ENCODE data around the gene ARMC9. TPM values are rescaled to one million over a fixed set of nuclear protein-coding genes. Genes with fewer than 3 reads are reported as not detected.

ARMC9 gene
- total RNA-seq, 1 experiment from 2014 or later, result 16.4 TPM

GRCh38 chr2:231174211-231174651, 24.2 kb upstream of the ARMC9 start:
- ChIA-PET POLR2A (no interaction called here), RAD21 (ENCODE audit: low non-redundant PET in 1 of 2, low total read pairs in 2 of 2, uncharacterized antibody in 2 of 2, unreplicated experiment in 2 of 2) (no interaction called here), CTCF (interaction anchor here (1.0 kb wide), 1 partner anchor 278 kb away, joined by 5 read pairs; no protein-coding TSS in a partner anchor)
- no peak overlapping the region for H3K4me2 ChIP-seq (ENCODE audit: low read length)
- BruUV-seq (replicated peaks), result no TSS peak
- H4K20me1 ChIP-seq (ENCODE audit: insufficient read depth), result no peaks in the 10 kb centered on the region
- no peak overlapping the region for H3K9ac ChIP-seq (ENCODE audit: low read length)
- no peak overlapping the region for H3K4me3 ChIP-seq (replicated peaks in 1 of 2; ENCODE audit: low read depth in 1 of 2, low read length in 2 of 2)
- H3K9me3 ChIP-seq (ENCODE audit: control insufficient read depth in 1 of 2, insufficient read depth in 1 of 2, low read depth in 1 of 2, low read length in 2 of 2), result no peaks in the 10 kb centered on the region
- intact Hi-C loops (cut with micrococcal nuclease), result no loop called here
- H3K36me3 ChIP-seq (ENCODE audit: control insufficient read depth in 1 of 2, insufficient read depth in 2 of 2, low read length in 2 of 2), result peaks cover 8 to 33% of the 10 kb centered on the region in 2 experiments; a peak in 3 of 4 replicates
- H2AFZ ChIP-seq (ENCODE audit: low read depth, low read length, poor library complexity, severe bottlenecking), result no peak overlapping the region
- no peaks in the 10 kb centered on the region for H3K4me1 ChIP-seq (ENCODE audit: control insufficient read depth in 1 of 2, insufficient read depth in 2 of 2, low read length in 2 of 2)
- no peaks in the 10 kb centered on the region for H3K9me2 ChIP-seq (ENCODE audit: insufficient read depth)
- ATAC-seq, result no peak
- H3K79me2 ChIP-seq (ENCODE audit: insufficient read depth, low read length), result no peaks in the 10 kb centered on the region
- H3K27me3 ChIP-seq (ENCODE audit: insufficient read depth, low read length), result no peaks in the 10 kb centered on the region
- H3K27ac ChIP-seq (ENCODE audit: low read depth, low read length), result no peak overlapping the region
- no peak for DNase-seq (ENCODE audit: low read depth, low spot score)
- TF ChIP-seq ZBTB33 (IDR thresholded peaks at IDR 0.05; ENCODE audit: extremely low read depth, insufficient replicate concordance, low read length) (no peak), CEBPB (IDR thresholded peaks at IDR 0.05; ENCODE audit: low read depth) (no peak), POLR2AphosphoS5 (IDR thresholded peaks at IDR 0.05; ENCODE audit: low read depth, low read length) (no peak), REST (IDR thresholded peaks at IDR 0.05; ENCODE audit: low read depth) (no peak), SRF (IDR thresholded peaks at IDR 0.05; ENCODE audit: low read depth) (no peak), RAD21 (IDR thresholded peaks at IDR 0.05; ENCODE audit: low read depth) (no peak), TCF7L2 (IDR thresholded peaks at IDR 0.05; ENCODE audit: borderline replicate concordance, extremely low read depth, insufficient read depth, insufficient read length) (no peak), EZH2 (IDR thresholded peaks at IDR 0.05) (no peak), MAX (IDR thresholded peaks at IDR 0.05) (no peak)
